GM19452 (cell line): ENCODE measurements around the gene DCDC2.
A peak's percentile ranks its signal among the peaks of the same experiment; 100 is the strongest.
"Not testable (repeated sequence)": the region's sequence is repeated elsewhere in the genome, so short reads cannot be mapped to it uniquely, and the experiment has no call there.

Experiments
- ATAC-seq: cut with Tn5 transposase; IDR thresholded peaks from one replicate; pipeline ENCODE4 v1.9.1; 2021; ENCODE audit not compliant: unreplicated experiment

Gene DCDC2

DNA sequence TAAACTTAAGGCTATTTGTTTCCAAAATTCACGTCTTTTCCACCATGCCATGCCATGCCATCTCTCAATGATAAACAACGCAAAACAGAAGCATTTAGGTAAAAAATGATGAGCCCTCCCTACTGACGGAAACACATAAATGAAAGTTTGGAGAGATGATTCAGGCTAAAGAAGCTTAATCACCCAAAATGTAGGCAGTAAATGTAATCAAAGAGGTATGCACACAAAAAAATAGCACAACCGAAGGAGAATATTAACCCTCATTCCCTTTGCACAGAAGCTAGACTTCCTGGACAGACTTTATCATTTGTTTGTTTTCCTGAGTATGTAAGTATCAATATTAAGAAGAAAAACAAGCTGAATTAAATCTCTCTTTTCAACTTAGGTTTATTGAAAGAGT, 28.8 kb downstream of the DCDC2 start:
- ATAC-seq, result no peak

DNA sequence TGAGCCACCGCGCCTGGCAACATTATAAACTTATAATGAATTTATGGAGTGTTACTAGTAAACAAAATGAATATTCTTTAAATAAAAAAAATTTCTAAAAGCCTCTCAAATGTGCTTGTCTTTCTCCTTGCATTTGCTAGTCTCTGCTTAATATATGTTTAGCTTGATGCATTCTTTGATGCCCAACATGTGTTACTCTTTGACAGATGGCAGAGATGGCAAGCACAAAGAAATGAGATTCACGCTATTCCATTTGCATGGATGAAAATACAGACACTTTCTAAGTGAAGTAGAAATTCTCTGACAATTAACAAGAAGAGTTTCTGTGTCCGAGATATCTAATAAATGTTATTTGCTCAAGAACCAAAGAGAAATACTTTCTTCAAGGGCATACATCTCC, 30.1 kb downstream of the DCDC2 start:
- ATAC-seq, result no peak

DNA sequence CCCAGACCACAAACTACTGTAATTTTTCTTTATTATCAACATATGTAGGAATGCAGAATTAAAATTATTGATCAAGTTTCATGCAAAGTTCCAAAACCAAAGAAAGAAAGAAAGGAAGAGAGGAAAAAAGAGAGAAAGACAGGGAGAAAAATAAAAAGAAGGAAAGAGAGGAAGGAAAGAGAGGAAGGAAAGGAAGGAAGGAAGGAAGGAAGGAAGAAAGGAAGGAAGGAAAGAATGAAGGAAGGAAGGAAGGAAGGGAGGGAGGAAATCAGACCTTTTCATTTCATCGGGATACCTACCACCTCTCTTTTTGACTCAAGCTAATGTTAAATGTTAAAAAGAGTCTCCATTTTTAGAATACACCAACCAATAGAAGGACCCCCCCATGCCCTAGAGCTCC, 31.9 kb downstream of the DCDC2 start:
- ATAC-seq, result no peak

DNA sequence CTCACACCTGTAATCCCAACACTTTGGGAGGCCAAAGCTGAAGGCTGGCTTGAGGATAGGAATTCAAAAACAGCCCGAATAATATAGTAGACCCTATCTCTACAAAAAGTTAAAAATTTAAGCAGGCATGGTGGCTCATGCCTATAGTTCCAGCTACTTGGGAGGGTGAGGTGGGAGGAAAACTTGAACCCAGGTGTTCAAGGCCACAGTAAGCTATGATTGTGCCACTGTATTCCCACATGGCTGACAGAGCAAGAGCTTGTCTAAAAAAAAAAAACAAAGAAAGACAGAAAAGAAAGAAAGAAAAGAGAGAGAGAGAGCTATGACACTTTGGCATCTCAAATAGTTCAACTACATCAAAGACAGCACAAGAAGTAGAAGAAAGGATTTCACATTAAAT, 33.2 kb downstream of the DCDC2 start:
- no peak for ATAC-seq

DNA sequence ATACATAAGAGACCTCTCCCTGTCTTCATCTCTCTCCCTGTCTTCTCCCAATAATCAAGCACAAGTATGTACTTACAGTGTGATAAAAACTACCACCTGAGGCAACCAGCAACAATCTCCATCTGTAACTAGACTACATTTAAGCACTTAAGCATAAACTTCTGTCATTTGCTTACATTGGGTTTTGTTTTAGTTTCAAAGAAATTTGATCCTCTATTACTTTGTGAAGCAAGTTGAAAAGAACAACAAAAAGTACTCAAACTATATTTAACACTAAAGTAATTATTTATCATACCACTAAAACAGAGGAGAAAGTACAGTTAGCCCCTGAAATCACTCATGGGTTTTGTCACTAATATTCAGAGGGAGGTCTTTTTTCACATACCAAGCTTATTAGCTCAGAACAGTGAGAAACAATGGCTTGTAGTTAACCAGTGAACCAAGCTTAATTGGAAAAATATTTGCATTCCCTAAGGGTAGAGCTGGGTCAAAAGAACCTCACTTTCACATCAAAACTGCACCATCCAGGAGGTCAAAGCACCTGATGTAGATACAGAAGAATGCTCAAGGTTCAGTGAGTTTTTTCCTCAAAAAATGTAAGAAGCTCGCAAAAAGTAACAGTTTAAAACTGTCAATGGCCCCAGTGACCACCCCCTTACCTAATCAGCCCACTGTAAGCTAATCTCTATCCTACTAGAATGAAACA, 34.1 kb downstream of the DCDC2 start:
- ATAC-seq, result no peak

DNA sequence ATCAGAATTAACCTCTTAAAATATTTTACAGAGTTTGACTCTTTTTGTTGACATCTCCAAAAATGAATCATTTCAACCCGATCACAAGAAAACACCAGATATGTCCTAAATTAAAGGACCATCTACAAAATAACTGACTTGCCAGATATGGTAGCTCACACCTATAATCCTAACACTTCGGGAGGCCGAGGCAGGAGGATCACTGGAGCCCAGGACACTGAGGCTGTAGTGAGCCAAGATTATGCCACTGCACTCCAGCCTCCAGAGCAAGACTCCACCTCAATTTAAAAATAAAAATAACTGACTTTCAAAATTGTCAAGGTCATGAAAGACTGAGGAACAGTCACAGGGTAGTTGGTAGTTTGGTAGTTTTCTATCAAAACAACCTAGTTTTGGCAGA, 34.9 kb downstream of the DCDC2 start:
- no peak for ATAC-seq

DNA sequence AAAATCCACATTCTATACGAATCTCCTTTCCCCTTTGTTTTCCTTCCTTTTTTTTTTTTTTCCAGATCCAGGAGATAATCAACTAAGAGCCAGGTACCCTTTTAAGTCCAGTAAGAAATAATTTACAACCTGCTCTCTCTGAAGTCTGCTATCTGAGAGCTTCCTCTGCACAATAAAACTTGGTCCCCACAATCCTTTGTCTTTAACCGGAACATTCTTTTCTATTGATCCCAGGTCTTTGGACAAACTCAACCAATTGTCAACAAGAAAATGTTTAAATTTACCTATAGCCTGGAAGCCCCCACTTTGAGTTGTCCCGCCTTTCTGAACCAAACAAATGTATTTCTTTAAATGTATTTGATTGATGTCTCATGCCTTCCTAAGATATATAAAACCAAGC, 35.4 kb downstream of the DCDC2 start:
- ATAC-seq, result not testable (repeated sequence)

DNA sequence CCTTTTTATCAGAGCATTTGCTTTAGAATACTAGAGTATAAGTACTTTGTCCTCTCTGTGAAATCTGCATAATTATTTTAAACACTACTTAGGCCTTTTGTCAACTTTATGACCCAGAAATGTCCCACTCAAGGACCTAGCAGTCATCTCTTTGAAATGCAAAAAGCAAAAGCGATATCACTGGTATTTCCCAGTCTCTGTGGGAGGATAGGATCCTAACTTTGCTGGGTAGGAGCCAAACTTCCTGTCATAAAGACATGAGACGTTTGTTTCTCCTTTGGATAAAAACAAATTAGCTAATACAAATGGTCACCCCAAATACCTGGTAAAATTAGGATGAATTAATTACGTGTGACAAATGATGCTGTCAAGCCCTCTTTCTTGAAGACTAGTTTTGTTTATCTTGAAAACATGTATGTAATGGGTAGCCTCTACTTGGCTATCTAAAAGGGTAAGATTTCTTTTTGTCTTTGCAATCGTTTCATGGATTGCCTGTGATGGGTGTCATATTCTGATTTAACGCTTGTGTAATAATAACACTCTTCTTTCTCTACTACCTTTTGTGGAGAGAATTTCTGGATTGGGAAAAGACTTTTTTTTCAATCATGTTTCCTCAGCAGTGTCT, 36.2 kb downstream of the DCDC2 start:
- no peak for ATAC-seq

DNA sequence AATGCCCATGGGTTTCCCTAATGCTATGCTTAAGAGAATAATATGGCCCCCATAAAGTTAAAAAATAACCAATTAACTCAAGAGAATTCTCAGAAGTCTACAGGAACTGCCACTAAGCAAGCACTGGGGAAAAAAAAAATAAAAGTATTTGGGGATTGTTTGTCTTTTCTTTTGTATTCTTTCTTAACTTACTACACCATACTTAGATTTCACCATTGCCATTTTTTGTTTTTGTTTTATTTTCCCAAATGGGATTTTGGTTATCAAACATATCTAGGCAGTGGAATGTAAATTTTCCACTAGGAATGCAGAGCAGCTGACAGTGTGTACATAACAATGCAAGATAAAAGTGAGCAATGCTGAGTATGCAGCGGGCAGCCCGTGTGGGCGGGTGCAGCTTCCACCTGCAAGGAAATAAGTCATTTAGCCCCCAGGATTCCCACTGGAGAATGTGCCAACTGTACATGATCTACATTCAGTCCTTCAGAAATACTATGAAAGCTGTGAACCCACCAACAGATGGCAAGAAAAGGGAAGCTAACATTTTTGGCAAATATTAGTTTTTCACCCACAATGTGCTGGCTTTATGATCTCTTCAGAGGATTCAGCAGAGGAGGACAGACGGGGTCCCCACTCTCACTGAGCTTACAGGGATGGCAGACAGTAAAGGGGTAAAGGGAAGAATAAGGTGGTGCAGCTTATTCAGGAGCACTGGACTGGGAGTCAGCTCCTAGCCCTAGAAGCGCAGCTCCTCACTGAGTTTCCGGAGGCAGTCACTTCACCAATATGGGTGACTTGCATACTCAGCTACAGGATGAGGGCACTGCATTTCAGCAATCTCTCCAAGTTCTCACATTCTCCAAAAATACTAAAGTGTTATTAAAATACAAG, 44.4 kb downstream of the DCDC2 start:
- ATAC-seq, result no peak

DNA sequence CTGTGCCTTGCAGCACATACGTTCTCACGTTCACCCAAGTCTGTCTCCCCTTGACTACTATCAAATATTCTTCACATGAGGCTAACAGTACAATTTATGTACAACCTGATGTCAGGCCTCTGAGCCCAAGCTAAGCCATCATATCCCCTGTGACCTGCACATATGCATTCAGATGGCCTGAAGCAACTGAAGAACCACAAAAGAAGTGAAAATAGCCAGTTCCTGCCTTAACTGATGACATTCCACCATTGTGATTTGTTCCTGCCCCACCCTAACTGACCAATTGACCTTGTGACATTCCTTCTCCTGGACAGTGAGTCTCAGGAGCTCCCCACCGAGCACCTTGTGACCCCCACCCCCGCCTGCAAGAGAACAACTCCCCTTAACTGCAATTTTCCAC, 46.1 kb downstream of the DCDC2 start:
- ATAC-seq, result not testable (repeated sequence)

DNA sequence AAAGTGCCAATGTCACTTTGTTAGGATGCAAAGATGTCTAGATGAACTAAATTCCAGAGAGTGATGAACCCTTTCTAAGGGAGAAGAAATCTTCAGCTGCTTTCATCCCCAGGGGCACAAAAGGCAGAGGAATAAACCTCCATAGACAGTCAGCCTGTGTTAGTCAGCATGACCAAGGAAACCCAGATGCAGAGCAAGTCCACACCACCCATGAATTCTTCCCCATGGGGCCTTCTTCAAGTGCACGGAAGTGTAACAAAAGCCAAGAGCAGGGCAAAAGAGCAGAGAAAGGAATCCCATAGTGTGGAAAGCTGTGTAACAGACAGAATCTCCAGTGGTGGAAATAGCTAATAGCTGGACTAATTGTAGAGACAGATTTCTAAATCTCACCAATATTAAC, 50.0 kb downstream of the DCDC2 start:
- no peak for ATAC-seq

DNA sequence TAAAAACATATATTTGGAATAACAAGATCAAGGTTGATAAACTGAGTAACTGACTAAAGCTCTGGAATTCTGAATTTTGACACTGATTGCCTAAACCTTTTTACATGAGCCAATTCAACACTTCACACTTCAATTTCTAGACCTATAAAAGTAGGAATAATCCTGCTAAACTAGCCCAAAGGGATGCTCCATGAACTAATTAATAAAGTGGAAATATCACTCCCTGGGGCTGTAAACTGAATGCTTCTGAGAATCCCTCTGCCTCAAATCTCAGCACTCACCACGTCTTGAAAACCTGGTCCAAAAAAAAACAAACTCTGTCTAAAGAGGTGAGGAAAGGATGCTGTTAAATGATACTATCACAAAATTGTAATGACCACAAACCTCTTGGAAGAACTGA, 50.9 kb downstream of the DCDC2 start:
- no peak for ATAC-seq

DNA sequence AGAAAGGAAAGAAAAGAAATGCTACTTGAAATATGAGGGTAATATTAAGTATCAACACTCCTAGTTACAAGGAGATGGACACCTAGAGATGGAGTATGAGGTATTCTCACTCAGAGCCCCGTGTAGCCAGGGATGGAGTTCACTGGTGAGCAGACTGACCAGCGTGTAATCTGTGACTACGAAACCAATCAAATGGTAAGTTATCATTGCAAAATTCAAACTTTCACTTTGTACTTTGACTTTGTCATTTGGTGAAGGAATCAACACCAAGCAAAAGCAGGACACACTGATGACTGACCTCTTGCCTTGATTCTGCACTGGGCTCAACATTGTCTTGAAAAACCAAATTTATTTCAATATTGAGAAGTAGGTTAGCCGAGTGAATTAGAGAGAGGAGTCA, 51.8 kb downstream of the DCDC2 start:
- ATAC-seq, result no peak

DNA sequence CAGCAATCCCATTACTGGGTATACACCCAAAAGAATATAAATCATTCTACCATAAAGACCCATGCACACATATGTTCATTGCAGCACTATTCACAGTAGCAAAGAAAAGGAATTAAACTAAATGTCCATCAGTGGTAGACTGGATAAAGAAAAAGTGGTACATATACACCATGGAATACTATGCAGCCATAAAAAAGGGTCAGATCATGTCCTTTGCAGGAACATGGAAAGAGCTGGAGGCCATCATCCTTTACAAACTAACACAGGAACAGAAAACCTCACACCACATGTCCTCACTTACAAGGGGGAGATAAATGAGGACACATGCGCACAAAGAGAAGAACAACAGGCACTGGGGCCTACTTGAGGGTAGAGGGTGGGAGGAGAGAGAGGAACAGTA, 60.9 kb downstream of the DCDC2 start:
- ATAC-seq, result no peak

DNA sequence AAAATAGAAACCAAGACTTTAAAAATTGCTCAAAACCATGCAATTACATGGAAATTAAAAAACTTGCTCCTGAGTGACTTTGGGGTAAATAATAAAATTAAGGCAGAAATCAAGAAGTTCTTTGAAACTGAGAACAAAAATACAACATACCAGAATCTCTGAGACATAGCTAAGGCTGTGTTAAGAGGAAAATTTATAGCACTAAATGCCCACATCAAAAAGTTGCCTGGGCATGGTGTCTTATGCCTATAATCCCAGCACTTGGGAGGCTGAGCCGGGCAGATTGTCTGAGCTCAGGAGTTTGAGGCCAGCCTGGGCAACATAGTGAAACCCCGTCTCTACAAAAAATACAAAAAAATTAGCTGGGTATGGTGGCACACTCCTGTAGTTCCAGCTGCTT, 64.0 kb downstream of the DCDC2 start:
- ATAC-seq, result not testable (repeated sequence)

DNA sequence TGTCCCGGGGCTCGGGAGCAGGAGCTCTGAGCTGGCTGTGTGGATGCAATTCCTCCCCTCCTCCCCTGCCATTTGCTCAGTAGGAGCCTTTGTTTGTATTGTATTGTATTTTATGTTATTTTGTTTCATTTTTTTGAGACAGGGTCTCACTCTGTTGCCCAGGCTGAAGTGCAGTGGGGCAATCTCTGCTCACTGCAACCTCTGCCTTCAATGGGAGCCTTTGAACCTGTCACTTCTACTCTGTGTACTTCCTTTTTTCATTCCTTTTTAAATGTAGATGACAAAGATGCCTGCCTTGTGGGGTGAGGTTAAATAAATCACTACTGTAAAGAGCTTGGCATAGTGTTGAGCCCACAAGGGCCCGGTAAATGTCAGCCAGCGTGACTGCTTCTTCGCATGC, 70.6 kb downstream of the DCDC2 start:
- no peak for ATAC-seq

DNA sequence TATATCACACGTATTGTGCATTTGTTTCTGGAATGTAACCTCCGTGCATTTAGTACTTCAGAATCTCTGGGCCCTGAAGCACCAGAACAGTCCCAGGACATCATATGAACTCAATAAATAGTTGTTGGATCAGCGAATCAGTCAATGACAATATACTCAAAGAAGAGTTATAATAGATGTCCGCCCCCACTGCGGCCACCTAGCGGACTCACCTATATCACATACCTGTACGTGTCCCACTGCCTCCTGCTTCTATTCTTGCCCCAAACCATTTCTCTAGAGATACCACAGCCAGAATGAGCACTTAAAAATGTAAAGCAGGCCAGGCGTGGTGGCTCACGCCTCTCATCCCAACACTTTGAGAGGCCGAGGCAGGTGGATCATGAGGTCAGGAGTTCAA, 73.9 kb downstream of the DCDC2 start:
- peak; percentile 26 for ATAC-seq

DNA sequence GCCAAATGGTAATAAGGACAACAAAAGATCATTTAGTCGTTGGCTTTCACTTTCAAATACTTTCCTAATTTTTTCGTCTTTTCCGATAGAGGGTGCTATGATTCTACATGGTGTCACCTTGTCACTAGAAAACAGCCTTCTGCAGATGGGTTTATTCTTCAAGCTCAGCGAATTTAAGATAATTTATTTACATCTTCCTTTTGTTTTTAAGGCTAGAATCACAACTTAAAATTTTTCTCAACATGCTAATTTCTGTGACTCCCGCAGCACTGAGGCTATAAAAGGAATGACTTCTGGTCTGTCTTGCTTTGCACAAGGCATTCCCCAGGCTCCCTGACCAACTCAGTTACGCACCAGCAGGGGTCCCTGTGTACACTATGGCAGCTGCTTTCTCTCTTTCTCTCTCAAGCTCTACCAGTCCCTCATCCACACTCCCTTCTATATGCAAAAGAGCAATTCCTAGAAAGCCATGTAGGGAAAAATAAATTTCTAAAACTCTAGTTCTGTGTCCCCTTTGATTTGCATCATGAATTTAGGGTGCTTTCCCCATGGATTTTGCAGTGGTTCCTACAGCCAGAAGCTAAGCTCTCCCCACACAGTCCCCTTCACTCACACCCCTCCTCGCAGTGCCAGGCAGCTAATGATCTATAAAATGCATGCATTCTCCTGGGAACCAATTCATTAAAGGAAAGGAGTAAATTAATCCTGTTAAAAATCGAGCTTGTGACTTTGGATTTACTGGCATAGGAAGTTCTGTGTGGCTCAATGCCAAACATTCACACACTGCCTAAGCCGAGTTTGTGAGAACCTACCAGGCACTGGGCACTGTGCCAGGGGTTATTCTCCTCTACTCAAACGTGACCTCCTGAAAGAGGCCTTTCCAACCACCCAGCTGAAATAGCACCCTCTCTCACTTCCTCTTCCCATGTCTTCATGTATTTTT, 74.5 kb downstream of the DCDC2 start:
- peak; percentile 76 for ATAC-seq

DNA sequence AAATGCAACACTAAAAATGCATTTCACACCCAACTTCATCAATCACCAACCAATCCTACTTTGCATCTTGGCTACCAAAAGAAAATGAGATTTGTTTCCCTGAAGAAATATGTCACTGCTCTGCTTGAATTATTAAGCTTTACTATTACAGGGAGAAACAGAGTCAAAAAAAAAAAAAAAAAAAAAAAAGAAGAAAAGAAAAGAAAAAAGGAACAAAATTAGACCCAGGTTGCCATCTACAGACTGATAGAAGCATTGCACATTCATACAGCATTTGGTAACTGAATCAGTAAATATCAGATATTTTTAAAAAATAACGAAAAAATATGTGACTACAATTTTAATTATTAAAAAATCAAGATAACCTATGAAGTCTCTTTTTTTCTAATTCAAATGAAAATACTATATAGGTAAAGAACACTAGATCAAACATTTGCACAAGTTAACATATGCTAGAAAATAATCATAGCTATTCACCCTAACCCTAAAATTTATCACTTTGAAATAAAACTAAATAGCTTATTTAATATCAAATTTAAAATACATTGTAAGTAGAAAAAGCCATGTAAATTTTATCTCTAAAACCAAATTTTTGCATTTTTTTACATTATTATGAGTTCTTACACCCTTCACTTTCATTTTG, 83.3 kb downstream of the DCDC2 start:
- no peak for ATAC-seq

DNA sequence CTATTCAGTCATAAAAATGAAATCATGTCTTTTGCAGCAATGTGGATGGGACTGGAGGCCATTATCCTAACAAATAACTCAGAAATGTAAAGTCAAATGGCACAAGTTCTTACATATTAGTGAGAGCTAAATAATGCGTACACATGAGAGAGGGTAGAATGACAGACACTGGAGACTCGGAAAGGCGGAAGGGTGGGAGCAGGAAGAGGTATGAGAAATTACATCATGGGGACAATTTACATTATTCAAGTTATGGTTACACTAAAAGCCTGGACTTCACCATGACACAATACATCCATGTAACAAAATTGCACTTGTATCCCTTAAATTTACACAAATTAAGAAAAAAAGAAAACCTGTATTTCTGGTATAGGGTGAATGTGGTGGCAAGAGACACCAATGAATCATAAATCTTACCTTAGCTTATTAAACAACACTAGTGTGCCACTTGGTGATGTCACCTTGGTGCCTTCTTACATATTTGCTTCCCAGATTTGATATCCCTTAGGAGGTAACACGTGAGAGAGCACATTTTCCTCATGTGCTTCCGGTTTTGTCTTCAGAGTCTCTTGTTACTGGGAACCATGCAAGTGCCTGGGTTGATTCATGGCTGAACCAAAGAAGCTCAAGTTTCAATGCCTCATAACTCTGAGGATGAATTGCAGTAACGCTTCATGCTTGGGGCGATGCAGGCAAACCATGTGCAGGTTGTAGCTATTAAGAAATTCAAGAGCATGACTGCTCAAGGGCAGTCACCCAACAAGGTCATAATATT, 84.6 kb downstream of the DCDC2 start:
- no peak for ATAC-seq
